Parathyroid adenoma (tissue), 2 donors: ENCODE data around the gene NDE1.
A peak's percentile ranks its signal among the peaks of the same experiment; 100 is the strongest.

Source experiments
- H2AFZ ChIP-seq: fragments of 300-600 bp; sonication (generic); one replicate; pipeline ENCODE4 v1.7.0; 2017; ENCODE audit warnings: antibody characterized with exemption, mild to moderate bottlenecking
- H3K27ac ChIP-seq: fragments of 300-600 bp; sonication (generic); one replicate; pipeline ENCODE4 v1.7.0; 2017
- H3K27me3 ChIP-seq: fragments of 300-600 bp; sonication (generic); one replicate; pipeline ENCODE4 v1.7.0; 2017; ENCODE audit warnings: low read length; ENCODE audit not compliant: control insufficient read depth, insufficient read depth
- H3K36me3 ChIP-seq: fragments of 300-600 bp; sonication (generic); one replicate; pipeline ENCODE4 v1.7.0; 2017; ENCODE audit warnings: low read length; ENCODE audit not compliant: control insufficient read depth, insufficient read depth
- H3K4me1 ChIP-seq: fragments of 300-600 bp; sonication (generic); one replicate; pipeline ENCODE4 v1.7.0; 2017; ENCODE audit warnings: control low read depth
- H3K4me2 ChIP-seq: fragments of 300-600 bp; sonication (generic); one replicate; pipeline ENCODE4 v1.7.0; 2017; ENCODE audit warnings: low read length
- H3K4me3 ChIP-seq: fragments of 300-600 bp; sonication (generic); one replicate; pipeline ENCODE4 v1.7.0; 2017; ENCODE audit warnings: low read depth, low read length
- H3K79me2 ChIP-seq: fragments of 300-600 bp; sonication (generic); one replicate; pipeline ENCODE4 v1.7.0; 2017; ENCODE audit warnings: control low read depth
- H3K9ac ChIP-seq: fragments of 300-600 bp; sonication (generic); one replicate; pipeline ENCODE4 v1.7.0; 2017; ENCODE audit warnings: mild to moderate bottlenecking
- H3K9me3 ChIP-seq: fragments of 300-600 bp; sonication (generic); one replicate; pipeline ENCODE4 v1.7.0; 2017; ENCODE audit warnings: low read length; ENCODE audit not compliant: control insufficient read depth
- CTCF ChIP-seq: fragments of 300-600 bp; sonication (generic); IDR thresholded peaks from one replicate; pipeline ENCODE4 v1.7.0; 2017; ENCODE audit warnings: antibody characterized with exemption, mild to moderate bottlenecking
- donor health status: primary hyperparathyroidism.

Gene NDE1

GRCh38 chr16:15672514-15673167, 22.6 kb downstream of the NDE1 start:
- no peak for TF ChIP-seq CTCF
- H3K27ac ChIP-seq = peak overlapping the region; percentile 71
- H3K36me3 ChIP-seq = no peaks in the 10 kb centered on the region
- H3K9me3 ChIP-seq = no peaks in the 10 kb centered on the region
- H3K4me2 ChIP-seq = no peak overlapping the region
- no peak overlapping the region for H3K9ac ChIP-seq
- H3K27me3 ChIP-seq = no peaks in the 10 kb centered on the region
- no peaks in the 10 kb centered on the region for H3K79me2 ChIP-seq
- H2AFZ ChIP-seq = no peak overlapping the region
- no peak overlapping the region for H3K4me3 ChIP-seq
- no peaks in the 10 kb centered on the region for H3K4me1 ChIP-seq

GRCh38 chr16:15674571-15674970, 24.5 kb downstream of the NDE1 start:
- H3K27ac ChIP-seq = no peak overlapping the region
- H3K36me3 ChIP-seq = no peaks in the 10 kb centered on the region
- TF ChIP-seq CTCF = no peak

GRCh38 chr16:15676506-15676905, 26.5 kb downstream of the NDE1 start:
- Histone ChIP-seq H3K9ac (no peak overlapping the region), H3K27ac (no peak overlapping the region), H3K4me1 (no peaks in the 10 kb centered on the region), H3K4me3 (no peak overlapping the region), H3K79me2 (no peaks in the 10 kb centered on the region), H3K36me3 (no peaks in the 10 kb centered on the region), H2AFZ (no peak overlapping the region), H3K27me3 (no peaks in the 10 kb centered on the region), H3K9me3 (no peaks in the 10 kb centered on the region), H3K4me2 (no peak overlapping the region)
- TF ChIP-seq CTCF = no peak

More at GRCh38 chr16:15674571-15674970, 24.5 kb downstream of the NDE1 start:
- H3K4me2 ChIP-seq = no peak overlapping the region
- H3K9ac ChIP-seq = no peak overlapping the region
- no peaks in the 10 kb centered on the region for H3K27me3 ChIP-seq
- no peak overlapping the region for H2AFZ ChIP-seq
- H3K4me3 ChIP-seq = no peak overlapping the region
- no peaks in the 10 kb centered on the region for H3K79me2 ChIP-seq
- H3K4me1 ChIP-seq = no peaks in the 10 kb centered on the region
- H3K9me3 ChIP-seq = no peaks in the 10 kb centered on the region

GRCh38 chr16:15677447-15677846, 27.4 kb downstream of the NDE1 start:
- TF ChIP-seq CTCF = no peak
- Histone ChIP-seq H3K4me3 (no peak overlapping the region), H3K27me3 (no peaks in the 10 kb centered on the region), H3K9me3 (no peaks in the 10 kb centered on the region), H3K36me3 (no peaks in the 10 kb centered on the region), H2AFZ (no peak overlapping the region), H3K27ac (no peak overlapping the region), H3K9ac (no peak overlapping the region), H3K79me2 (no peaks in the 10 kb centered on the region), H3K4me2 (no peak overlapping the region), H3K4me1 (no peaks in the 10 kb centered on the region)

- Histone ChIP-seq H3K36me3 (no peaks in the 10 kb centered on the region), H3K4me3 (no peak overlapping the region), H3K9me3 (no peaks in the 10 kb centered on the region), H3K4me2 (no peak overlapping the region), H3K4me1 (no peaks in the 10 kb centered on the region), H3K9ac (no peak overlapping the region), H3K27me3 (no peaks in the 10 kb centered on the region), H3K79me2 (no peaks in the 10 kb centered on the region), H3K27ac (no peak overlapping the region), H2AFZ (no peak overlapping the region)
- peak; percentile 30 for TF ChIP-seq CTCF
Measured at GRCh38 chr16:15682105-15682570, 32.1 kb downstream of the NDE1 start.
